Epidermal melanocyte (primary cell): Measurements from ENCODE around the gene HTR7.

Experiments
- DNase-seq: peaks from one replicate; pipeline ENCODE4 v3.0.0; 2011; ENCODE audit warnings: low spot score; ENCODE audit not compliant: insufficient read length

HTR7 gene

GRCh38 chr10:90804354-90804753 lies 53.5 kb downstream of the HTR7 start:
- DNase-seq: no peak

GRCh38 chr10:90801608-90802007 lies 56.2 kb downstream of the HTR7 start:
- no peak for DNase-seq

DNA sequence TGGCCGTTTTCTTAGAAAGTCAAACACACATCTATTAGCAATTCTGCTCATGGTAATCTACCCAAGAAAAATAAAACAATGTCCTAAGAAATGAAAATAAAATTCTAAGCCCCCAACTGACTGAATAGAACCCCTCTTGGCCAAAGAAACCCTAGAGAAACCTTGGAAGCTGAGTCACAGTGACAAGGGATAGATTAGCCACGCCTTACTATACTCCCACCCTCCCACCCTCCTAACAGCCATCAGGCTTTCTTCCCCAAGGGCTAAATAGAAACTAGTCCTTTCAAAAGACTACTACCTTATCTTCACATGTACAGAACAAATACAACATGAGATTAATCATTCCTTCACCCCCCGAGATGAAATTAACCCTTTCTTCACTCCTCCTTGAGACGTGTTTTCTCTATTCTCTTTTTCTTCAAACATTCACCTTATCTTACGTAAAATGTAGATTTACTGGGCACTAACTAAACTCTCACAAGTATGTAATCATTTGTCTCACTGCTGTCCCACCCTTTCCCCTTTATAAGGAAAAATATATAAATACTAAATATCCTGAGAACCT lies 57.5 kb downstream of the HTR7 start:
- no peak for DNase-seq

DNA sequence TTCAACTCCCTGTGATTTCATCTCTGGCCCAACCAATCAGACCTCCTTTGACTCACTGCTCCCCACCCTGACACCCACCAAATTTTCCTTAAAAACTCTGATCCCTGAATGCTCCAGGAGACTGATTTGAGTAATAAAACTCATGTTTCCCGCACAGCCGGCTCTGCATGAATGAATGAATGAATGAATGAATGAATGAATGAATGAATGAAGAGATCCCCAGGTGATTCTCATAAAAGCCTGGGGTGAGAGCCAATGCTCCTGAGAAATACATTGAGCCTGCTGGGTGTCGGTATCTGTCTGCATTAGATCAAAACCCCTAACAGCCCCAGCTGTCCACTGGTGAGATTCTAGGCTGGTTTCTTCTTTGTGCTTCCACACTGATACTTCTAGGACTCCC lies 58.7 kb downstream of the HTR7 start:
- no peak for DNase-seq

- DNase-seq: no peak
Measured at GRCh38 chr10:90798482-90798881, 59.4 kb downstream of the HTR7 start.

DNA sequence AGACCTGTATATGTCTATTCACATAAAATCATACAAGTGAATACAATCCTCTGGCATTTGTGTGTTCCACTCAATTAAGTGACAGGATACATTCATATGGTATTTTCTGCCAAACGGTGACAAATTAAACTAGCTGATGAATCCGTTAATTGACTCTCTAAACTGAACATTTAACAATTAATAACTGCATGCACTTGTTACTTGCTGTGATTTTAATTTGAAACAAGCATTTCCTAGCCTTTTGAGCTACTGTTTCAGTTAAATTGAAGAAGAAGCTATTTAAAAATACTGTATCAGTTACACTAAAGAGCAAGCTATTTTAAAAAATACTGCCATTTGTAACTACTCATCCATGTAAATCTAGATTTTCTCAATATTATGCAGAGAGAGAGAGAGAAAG lies 67.4 kb downstream of the HTR7 start:
- DNase-seq: no peak

DNA sequence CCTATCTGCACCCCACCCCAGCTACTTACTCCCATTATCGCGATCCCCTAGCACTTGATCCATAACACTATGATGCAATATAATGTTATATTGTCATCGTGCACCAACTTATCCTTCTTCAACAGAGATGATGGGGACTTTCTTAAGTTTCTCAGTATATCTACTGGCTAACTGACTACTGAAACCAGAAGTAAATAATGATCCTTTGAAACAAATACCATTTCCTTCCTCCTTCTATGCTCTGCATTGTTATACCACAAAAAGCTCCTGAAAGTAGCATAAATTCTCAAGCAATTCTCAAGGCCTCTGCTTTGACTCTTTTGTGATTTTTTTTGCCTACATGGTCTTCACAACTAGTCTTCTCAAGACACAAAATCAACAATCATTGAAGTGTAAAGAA lies 68.9 kb downstream of the HTR7 start:
- no peak for DNase-seq

- DNase-seq: no peak
Measured at GRCh38 chr10:90788199-90788491, 69.7 kb downstream of the HTR7 start.

DNA sequence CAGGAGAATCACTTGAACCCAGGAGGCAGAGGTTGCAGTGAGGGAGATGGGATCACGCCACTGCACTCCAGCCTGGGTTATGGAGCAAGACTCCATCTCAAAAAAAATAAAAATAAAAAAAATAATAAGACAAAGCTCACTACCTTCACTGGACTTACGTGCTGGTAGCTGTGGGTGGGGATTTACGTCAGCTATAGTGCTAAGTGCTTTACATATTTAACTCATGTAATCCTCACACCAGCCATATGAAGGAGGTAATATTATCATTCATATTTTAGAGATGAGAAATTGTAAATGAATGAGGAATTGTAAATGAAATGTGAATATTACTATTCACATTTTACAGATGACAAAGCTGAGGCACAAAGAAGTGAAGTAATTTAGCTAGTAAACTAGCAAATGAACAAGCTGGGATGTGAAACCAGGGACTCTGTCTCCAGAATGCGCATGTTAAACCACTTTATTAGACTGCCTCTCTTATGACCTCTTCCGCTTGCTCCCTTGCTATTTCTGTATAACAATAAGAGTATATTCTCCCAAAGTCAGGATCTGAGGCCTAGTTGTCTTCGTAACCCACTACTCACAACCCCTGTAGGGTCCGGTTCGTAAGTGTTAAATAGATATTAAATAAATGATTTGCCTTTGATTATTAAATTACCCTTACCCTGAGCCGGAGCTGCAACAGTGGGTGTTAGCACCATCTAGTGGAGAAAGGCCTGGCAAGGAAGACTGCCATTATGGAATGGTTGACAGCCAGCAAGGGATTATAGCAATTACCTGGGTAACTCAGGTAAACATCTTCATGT lies 70.2 kb downstream of the HTR7 start:
- DNase-seq: peak; percentile 39

DNA sequence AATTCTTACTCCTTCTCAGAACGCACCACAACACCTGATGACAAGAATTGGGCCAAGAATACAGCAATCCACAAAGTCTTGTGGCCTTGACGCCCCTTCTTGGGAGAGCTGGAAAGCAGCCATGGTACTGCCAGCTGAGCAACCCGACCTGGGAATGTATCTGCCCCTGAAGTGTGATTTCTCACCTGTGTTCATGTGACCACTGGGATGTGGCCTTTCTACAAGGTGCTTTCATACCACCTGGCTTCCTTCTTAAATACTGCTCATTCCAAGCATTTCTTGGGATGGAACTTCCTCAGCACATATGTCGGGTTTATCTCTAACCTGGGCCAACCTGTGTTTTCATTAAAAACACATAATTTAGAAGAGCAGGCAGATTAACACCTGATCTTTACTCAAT lies 72.1 kb downstream of the HTR7 start:
- no peak for DNase-seq

DNA sequence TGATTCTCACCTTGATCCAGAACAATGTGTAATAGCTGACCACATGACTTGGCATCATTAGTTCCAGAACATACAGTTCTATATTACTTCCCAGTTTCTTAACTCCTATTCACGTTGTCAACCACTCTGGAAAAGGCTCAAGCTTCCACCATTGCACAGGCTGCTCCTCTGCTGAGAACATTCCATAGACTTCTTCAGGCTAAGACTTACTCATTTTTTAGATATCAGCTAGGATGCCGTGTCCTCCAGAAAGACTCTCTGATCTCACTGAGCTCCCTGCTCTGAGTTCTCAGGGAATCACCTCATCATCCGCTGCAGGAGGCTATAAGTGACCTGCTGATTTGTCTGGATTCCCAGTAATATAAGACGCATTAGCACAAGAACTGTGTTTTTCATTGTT lies 73.1 kb downstream of the HTR7 start:
- no peak for DNase-seq

DNA sequence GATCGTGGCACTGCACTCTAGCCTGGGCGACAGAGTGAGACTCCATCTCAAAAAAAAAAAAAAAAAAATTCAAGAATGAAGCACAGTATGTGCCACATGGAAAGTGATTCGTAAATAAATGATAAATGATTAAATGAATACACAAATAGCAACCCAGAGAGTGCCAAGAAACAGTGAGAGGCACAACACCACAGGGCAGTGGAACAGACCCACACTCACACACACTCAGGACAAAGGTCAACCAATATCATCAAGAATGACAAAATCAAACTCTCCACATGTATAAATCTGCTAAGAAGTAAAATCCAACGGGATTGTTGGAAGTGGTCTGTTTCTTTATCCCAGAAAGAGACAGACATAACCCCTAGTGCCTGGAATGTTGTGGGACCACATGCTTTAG lies 77.4 kb downstream of the HTR7 start:
- no peak for DNase-seq

DNA sequence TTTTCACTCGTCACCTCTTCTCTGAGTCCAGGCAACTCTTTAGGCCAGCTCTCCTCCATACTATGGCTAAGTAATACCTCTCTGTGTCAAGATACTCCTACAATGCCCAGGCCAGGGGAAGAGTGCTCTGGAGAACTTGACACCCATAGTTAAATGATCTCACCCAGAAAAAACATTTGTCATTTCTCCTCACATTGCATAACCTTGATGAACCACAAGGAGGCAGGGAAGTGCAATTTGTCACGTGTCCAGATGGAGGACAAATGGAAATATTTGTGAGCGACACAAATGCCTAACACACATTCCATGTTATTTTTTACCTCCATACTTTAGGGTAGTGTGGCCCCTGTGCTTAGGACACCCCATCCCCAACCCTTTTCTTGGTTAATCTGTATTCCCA lies 78.3 kb downstream of the HTR7 start:
- DNase-seq: no peak

GRCh38 chr10:90777621-90778020 lies 80.2 kb downstream of the HTR7 start:
- no peak for DNase-seq

- DNase-seq: peak; percentile 70
Measured at GRCh38 chr10:90775351-90776028, 82.3 kb downstream of the HTR7 start.

- no peak for DNase-seq
Measured at GRCh38 chr10:90769946-90770841, 87.6 kb downstream of the HTR7 start.

DNA sequence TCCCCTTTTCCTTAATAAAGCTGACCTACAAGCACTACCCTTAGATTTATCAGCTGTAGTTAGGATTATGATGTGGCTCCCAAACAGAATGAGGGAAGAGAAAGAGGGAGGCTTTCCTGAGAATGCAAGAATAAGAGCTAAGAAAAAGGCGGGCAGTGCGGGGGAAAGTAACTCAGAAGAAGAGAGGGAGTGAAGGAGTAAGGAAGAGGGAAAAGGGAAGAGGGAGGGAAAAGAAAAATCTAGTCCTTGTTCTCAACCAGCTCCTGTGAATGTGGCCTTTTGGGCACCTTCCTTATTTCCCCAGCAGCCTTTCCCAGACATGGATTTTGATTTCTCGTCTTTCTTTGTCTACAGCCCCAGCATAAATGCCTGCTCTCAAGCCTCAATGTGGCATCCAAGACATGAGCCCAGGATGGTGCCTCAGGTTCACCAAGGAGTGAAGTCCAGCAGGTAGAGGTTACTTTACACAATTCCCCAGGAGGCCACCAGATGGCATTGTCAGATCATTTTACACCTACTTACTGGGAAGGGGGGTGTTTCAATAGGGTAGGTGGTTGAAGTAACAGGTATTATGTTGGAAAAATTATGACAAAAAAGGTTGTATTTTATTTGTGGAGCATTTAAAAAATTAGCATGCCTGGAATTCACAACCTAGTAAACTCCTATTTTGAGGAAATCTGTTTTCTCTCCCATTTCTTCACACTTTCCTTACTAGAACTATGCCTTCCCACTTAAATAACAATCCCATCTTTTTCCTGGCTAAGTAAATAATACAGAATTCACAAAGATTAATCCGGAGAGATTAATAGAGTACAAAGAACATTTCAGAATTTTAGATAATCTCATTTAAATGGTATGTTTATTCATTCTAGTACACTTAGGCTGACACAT lies 106.5 kb downstream of the HTR7 start:
- DNase-seq: no peak

GRCh38 chr10:90746829-90747228 lies 111.0 kb downstream of the HTR7 start:
- DNase-seq: no peak

GRCh38 chr10:90745565-90745964 lies 112.3 kb downstream of the HTR7 start:
- no peak for DNase-seq

- DNase-seq: no peak
Measured at GRCh38 chr10:90743291-90743690, 114.5 kb downstream of the HTR7 start.
